HTERT RPE-1 (cell line): ENCODE data around the gene PRKRA.
"Not testable (repeated sequence)": the region's sequence is repeated elsewhere in the genome, so short reads cannot be mapped to it uniquely, and the experiment has no call there.

Source experiments
- in situ Hi-C: fragments of 300-500 bp; cut with MboI; formaldehyde crosslinking; loops from 4 replicates; pipeline ENCODE4 v1.14.3; 2020; ENCODE audit warnings: low sequenced_read_pairs

PRKRA gene

DNA sequence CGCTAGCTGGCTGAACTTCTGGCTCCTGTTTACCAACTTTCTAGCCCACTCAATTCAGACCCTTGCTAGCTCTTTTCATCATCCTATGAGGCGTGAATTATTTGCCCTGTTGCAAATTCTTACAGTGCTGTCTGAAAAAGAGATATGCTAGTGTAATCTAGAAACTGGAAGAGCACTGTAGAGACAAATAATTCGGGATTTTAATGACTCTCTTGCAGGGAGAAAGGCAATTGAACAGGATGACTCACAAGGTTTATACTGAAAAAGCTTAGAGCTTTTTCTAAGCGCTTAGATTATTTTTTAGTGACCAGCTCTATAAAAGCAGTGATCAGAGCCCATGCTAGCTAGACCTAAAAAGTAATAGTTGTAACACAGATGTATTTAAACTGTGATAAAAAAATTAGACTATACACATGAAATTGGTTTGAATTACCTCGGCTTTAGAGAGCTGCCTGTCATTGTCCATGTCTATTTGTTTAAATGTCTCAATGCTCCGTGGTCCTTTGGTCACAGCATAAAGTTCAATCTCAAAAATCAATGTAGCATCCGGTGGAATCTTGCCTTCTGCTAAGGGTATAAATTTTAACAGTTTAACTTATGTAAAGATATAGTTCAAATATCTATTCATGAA lies 18.4 kb upstream of the PRKRA start:
- in situ Hi-C loops, result no loop called here

DNA sequence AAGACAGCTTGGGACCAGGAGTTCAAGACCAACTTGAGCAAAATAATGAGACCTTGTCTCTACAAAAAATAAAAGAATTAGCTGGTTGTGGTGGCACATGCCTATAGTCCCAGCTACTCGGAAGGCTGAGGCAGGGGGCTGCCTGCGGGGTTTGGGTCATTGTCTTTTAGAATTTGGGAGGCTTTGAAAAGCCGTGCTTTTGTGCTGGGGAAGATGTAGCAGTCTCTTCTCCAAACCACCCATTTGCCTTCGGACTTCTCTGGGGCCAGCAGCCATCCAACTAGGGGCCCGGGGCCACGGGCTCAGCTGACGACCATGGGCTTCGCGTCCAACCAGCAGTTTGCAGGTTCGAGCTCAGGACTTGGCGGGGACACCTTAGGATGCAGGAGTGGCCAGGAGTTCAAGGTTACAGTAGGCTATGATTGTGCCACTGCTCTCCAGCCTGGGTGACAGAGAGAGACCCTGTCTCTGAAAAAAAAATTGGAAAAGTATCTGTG lies 6.5 kb upstream of the PRKRA start:
- in situ Hi-C loops, result no loop called here

DNA sequence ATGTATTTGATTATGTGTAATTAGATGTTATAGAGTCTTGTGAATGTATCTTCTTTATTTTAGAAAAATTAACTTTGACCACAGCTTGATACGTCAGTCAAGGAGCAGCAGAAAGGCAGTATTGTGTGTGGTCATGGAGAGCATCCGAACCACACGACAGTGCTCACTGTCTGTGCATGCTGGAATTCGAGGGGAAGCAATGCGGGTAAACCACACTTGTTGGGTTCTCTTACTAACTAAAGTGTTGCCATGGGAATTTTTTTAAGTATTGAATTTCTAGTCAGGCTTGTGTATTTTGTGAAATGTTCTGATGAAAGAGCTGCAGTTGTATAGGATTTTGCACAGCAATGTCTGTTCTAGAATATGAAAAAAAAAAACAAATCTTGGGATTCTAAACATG lies 5.0 kb upstream of the PRKRA start:
- in situ Hi-C loops, result no loop called here

DNA sequence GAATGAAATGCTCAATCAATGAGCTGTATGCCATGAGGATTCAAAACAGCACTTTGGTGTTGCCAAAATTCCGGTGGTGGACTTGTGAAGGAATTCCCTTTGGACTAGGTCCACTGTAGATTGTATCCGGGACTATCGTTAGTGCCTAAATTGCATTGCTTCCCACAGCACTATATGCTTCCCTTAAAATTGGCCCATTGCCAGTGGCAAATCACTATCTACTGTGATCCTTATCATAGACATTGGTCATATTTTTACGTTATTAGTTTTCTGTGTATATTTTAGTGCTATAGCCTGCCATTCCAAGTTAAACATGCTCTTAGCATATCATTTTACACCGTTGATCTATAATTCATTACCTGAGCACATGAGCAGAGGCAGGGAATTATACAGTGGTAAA lies 1.9 kb upstream of the PRKRA start:
- in situ Hi-C loops, result no loop called here

DNA sequence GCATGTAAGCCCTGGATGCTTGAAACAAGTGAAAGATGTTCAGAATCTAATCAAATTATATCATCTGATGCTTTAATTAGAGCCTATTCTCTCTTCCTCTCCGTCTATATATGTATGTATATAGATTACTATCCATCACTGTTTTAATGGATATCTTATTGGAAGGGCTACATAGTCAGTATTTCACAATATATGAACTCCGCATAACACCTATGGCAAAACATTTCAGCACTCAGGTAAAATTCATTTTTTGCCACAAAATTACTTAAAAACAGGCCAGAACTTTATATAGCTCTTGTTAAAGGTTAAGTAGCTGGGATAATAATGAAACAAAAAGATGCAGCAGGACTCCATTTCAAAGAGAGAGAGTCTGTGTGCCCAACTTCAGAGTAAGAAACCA lies 1.4 kb upstream of the PRKRA start:
- in situ Hi-C loops, result no loop called here

DNA sequence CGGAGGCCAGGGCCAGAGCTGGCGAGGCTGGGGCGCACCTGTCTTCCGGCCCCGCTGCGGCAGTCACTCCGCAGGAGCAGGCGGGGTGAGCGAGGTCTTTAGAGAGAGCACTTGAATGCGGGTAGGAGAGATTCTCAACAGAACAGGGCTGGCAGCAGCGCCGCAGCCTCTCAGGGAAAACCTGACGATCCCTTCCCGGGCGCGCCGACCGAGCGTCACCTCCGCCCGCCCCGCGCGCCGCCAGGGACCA lies 526 bp downstream of the PRKRA start:
- in situ Hi-C loops, result no loop called here

DNA sequence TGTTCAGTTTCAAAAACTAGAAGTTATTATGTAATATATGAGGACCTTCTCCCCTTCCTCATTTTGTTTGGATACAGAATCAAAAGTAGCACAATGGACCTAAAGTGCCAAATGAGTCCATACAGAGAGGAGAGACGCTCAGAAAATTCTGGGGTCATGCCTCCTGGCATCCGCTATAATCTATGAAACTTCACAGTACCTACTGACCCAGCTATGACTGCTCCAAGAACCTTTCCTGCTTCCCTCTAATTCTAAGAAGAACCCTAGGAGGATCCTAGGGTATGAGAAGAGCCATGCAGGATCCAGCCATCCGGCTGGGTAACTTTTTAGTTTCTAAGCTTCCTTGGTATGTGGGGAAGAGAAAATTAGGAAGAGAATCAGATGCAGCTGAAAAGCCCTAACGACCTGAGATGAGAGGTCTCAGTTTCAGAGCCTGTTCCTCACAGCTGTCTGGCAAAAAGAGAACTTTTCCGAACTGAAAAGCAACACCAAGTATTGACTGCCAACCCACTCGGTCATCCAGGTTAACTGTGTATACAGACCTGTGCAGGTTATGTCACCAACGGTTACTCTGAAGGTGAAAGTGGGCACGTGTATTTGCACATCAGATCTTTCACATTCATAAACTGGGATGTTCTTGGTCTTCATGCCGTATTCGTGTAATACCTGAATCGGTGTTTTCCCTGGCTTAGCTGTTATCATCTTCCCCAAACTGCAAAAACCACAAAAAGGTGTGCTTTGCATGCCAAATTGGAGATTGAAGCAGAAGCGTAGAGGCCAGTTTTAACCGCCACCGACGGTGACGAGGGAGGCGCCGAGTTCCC lies 1.1 kb downstream of the PRKRA start:
- in situ Hi-C loops, result no loop called here

DNA sequence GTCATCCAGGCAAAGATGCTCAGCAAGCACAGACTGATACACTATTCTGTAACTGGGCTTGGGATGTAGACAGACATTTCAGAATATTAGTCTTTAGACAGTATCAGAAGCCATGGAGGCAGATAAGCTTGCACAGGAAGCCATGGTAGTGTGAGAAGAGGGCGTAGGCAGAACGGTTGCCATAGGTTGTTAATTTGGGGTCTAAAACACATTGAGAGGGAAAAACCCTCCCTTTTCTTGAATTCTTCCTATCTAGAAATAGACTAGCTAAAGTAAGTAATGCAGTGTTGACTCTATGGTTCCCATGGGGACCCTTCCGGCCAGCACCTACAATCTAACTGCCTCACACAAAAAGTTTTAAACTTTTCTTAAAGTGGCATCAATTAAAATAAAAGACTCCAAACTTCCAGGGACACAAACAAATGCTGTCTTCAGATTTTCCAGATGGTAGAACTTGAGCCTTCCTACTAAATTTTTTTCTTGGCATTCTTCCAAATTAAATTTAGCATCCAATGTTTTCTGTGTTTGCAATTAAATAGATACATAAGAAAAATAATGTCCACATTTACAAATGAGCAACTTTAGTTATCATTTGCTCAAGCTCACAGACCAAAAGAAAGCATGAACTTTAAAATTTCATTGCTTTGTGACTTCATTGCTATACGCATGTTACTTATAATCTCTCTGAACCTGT lies 1.9 kb downstream of the PRKRA start:
- in situ Hi-C loops, result no loop called here

DNA sequence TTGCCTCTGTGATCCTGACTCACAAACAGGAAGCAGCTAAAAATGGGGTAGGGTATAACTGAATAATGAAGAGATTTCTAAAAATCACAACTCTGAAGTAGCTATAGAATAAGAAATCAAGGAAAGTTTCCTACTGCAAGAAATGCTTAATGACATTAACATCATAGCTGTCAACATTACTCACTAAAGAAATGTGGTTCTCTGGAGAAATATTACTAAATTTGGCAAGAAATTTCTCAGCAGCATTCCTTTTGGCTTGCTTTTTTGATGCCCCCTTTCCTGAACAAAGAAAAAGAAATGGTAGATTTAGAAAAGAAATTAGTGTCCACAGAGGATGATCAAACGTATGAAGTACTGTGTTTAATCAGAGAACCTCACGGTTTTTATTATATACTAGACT lies 9.5 kb downstream of the PRKRA start:
- in situ Hi-C loops, result no loop called here

DNA sequence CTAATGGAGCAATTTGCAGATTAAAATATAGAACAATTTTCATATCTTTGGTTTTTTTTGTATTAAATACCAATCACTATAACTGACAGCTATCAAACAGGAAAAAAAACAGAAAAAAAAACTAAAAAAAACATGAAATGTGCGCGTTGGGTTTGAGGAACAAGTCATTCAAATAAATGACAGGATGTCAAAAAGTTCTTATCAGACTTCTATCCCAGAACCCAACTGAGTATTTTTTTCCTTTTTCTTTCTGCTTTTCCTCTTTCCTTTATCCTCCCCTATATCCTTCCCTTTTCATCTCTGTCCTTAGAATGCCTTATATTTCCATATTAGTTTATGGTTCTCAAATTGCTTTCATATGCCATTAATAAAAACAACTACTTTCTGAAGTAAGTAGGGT lies 14.3 kb downstream of the PRKRA start:
- in situ Hi-C loops, result no loop called here

DNA sequence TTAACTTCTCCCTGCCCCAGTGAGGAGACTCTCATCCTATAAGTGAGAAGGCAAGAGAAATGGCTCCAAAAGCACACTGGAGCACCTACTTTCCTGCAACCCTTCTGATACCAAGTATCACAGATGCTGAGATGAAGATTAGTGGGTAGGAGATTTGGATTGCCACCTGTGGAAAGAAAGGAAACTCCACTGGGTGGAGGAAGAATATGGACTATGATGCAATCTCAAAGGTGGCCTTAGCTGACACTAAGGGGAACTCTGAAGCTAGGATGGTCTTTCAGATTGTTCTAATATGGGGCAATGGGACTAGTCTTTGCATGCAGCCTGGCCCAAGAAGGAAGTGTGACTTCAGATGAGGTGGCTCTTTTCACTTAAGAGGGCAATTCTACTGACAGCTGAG lies 21.6 kb downstream of the PRKRA start:
- in situ Hi-C loops, result no loop called here

DNA sequence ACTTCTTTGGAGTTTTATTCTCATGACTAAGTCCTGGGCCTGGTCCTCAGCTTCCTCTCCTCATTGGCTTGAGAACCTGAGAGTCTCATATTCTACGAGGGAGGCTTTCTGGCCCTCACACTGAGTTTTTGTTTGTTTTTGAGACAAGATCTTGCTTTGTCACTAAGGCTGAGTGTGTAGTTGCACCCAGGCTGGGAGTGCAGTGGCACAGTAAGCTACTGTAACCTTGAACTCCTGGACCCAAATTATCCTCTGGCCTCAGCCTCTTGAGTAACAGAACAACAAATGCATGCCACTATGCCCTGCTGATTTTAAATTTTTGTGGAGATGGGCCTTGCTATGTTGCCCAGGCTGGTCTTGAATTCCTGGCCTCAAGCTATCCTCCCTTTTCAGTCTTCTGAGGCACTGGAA lies 22.6 kb downstream of the PRKRA start:
- in situ Hi-C loops, result no loop called here

DNA sequence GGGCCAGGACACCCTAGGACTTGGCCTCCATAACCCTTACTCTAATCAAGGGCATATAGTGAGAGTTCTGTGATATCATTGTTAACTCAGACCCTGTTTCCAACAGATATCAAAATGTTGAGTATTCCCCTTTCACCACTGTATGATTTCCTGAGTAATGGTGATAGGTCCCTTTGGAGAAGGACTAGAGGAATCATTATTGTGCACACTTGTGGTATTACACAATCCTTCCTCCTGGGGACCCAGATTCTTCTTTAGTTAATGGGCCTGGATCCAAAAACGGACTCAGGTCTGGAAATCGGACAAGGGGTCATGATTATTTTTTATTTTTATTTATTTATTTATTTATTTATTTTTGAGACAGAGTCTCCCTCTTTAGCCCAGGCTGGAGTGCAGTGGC lies 23.5 kb downstream of the PRKRA start:
- in situ Hi-C loops, result no loop called here

DNA sequence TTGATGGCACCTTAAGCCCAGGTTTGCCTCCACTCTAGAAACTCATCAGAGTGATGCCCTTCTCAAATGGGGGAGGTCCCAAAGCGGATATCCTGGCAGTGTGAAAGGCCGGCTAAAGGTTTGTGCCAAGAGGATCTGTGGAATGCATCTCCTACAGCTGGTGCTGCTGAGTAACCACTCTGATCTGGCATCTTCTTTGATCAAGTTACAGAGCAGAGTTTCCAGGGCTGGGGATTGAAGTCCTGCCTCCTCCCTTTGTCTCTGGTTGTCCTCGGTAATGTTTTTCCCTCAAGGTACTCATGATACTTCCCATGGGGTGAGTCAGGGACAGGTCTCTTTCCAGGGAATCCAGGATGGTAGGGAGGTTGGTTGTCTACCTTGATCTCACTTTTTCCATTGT lies 24.6 kb downstream of the PRKRA start:
- in situ Hi-C loops, result no loop called here

DNA sequence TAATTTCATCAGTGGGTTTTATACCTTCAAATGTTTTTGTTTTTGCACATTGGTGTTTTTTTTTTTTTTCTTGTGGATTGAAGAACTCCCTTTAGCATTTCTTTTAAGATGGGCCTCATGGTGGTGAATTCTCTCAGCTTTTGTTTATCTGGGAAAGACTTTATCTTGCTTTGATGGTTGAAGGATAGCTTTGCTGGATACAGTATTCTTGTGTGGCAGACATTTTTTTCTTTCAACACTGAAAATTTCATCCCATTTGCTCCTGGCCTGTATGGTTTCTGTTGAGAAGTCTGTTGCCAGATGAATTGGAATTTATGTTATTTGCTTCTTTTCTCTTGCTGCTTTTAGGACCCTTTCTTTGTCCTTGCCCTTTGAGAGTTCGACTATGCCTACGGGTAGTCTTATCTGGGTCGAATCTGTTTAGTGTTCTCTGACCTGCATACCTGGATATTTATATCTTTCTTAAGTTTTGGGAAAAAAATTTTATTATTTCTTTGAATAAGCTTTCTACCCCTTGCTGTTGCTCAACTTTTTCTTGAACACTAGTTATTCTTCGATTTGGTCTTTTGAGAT lies 25.6 kb downstream of the PRKRA start:
- in situ Hi-C loops, result no loop called here

DNA sequence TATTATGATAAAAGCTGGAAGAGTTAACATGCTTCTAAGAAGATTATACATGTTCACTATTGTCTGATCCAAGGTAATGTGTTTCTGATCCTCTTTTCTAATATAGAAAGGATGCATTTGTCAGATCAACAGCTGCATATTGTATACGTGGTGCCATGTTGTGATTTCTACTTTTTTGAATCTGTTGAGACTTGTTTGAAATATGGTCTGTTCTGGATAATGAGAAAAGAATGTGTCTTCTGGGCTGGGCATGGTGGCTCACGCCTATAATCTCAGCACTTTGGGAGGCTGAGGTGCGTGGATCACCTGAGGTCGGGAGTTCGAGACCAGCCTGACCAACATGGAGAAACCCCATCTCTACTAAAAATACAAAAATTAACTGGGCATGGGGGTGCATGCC lies 27.2 kb downstream of the PRKRA start:
- in situ Hi-C loops, result not testable (repeated sequence)

DNA sequence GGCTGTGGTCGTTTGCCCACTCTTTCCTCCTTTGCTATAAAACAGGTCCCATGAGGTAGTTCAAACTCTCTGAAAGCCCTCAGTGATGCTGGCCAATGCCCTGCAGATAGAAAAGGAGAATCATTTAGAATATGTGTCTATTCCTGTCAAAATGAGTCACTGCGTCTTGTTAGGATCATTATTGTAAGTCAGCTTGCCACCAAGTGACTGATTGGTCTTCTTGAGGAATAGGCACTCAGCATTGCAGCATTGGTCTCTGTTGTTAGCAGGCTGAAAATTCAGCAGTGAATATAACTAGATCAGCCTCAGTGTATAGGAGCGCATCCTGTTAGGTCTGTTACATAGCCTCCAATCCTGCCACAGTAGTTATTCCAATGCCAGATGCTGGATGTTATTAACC lies 28.9 kb downstream of the PRKRA start:
- in situ Hi-C loops, result no loop called here

DNA sequence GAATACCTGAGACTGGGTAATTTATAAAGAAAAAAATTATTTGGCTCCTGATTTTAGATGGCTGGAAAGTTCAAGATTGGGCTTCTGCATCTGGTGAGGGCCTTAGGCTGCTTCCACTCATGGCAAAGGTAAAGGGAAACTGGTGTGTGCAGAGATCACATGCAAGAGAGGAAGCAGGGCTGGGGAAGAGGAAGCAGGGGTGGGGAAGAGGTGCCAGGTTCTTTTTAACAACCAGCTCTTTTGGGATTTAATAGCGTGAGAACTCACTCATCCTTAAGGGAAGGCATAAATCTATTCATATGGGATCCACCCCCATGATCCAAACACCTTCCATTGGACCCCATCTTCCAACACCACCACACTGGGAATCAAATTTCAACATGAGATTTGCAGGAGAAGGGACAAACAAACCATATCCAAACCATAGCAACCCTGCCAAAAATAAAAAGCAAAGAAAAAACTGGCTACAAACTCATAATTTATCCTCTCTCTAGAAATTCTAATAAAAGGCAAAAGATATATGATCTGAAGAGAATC lies 30.4 kb downstream of the PRKRA start:
- in situ Hi-C loops, result no loop called here

DNA sequence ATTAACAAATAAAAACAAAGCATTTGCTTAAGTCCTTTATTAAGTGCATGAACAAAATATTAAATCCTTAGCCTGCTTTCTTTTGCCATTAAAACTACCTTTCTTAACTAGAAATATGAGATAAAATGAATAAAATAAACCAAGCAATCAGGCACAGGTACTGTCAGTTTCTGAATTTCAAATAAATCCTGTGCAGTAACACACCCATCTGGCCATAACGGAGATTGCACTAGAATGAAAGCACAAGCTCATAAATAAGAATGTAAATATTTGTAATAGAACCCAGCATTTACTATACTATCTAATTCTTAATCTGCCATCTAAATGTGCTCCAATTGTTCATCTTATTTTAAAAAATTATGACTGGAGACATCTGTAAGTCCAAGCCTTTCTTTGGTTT lies 31.9 kb downstream of the PRKRA start:
- in situ Hi-C loops, result no loop called here

DNA sequence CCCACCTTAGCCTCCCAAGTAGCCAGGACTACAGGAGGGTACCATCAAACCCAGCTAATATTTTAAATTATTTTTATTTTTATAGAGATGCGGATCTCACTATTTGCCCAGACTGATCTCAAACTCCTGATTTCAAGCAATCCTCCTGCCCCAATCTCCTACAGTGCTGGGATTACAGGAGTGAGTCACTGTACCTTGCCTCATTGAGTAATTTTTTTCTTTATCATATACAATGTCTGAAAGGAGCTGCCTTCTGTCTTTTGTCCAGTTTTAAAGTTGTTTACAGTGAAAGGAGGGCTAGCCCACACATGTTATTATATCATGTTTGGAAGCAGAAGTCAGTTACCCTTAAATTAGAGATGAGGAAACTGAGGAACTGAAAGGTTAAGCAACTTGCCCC lies 32.5 kb downstream of the PRKRA start:
- in situ Hi-C loops, result no loop called here

DNA sequence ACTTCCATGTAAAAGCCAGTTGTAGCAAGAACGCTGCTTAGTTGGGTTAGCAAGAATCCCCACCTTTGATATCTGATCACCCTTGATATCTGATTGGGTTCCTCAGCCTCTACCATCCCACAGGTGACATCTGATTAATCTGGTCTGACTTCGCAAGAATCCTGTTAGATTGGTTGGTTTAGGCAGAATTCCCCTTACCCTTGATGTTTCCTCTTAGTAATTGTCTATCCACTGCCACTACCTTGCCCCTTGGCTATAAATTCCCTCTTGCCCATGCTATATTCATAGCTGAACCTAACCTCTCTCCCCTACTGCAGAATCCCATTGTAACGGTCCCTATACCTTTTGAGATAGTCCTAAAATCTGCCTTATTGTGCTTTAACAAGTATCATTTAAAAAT lies 33.1 kb downstream of the PRKRA start:
- in situ Hi-C loops, result no loop called here

DNA sequence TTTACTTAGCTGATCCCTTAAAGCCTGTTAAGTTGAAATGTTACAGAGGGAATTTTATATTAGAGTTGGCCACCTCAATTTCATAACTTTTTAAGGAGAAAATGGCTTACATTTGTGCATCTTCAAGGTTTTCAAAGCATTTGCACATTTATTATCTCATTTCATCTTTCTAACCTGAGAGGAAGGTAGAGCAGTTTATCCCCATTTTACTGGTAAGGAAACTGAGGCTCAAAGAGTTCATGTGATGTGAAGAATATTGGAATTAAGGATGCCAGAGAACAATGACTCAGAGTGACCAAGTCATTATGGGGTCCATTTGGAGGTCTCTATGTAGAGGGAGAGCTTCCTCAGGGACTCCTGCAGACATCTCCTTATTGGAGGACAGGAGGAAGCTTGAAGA lies 35.0 kb downstream of the PRKRA start:
- in situ Hi-C loops, result no loop called here
